HepG2 (cell line): ENCODE measurements around the gene MCRS1. TPM values are rescaled to one million over a fixed set of nuclear protein-coding genes. Genes with fewer than 3 reads are reported as not detected.

Experiments used
- ATAC-seq: fragments of 200-7000 bp; cut with Tn5 transposase; 3 replicates; pipeline ENCODE4 v1.9.1; 2020; ENCODE audit warnings: mild to moderate bottlenecking, moderate library complexity
- BruUV-seq: library from RNA; stranded (reverse); fragments of 400-500 nt; replicated peaks from 2 replicates; lab custom pipeline; 2021; lab: Mats Ljungman, UMichigan
- CTCF ChIA-PET: fragments of 300-600 bp; formaldehyde crosslinking; extraction: SDS; loops from one replicate; lab custom pipeline; 2021; ENCODE audit warnings: low total read pairs, inconsistent platforms, low intra/inter-chr PET ratio; lab: Yijun Ruan, JAX
- POLR2A ChIA-PET: fragments of 350-600 bp; sonication (Branson Sonifier 250); formaldehyde crosslinking; loops from one replicate; lab custom pipeline; 2020; ENCODE audit warnings: antibody characterized with exemption, inconsistent platforms; lab: Yijun Ruan, JAX
- DNase-seq: peaks from one replicate; pipeline ENCODE4 v3.0.0-alpha.2; 2015; ENCODE audit warnings: low spot score
- FAIRE-seq: peaks from 3 replicates; lab custom pipeline; 2011; peaks lifted over from hg19 to GRCh38; lab: Jason Lieb, UNC
- H2AFZ ChIP-seq: one replicate; pipeline ENCODE4 v1.6.1; 2011; ENCODE audit warnings: low read length, inconsistent platforms
- H3K27ac ChIP-seq: fragments of 300-600 bp; 3 replicates; pipeline ENCODE4 v1.8.0; 2011; ENCODE audit warnings: mixed run types, mild to moderate bottlenecking, mixed read lengths, low read length, inconsistent platforms; ENCODE audit not compliant: insufficient read depth; ENCODE audit errors: extremely low read length
- H3K27me3 ChIP-seq, 2 experiments: fragments of 200-600 bp in 1 of 2; 2 replicates in 1 of 2; 3 replicates in 1 of 2; pipeline versions ENCODE4 v1.6.0 to v1.8.0; 2011; ENCODE audit warnings: low read length in 2 of 2, mild to moderate bottlenecking in 2 of 2, moderate library complexity in 2 of 2, inconsistent platforms in 1 of 2; ENCODE audit not compliant: insufficient read depth in 2 of 2, control insufficient read depth in 1 of 2
- H3K36me3 ChIP-seq, 2 experiments: fragments of 200-600 bp in 1 of 2; replicated peaks in 1 of 2; 2 replicates in 1 of 2; 3 replicates in 1 of 2; pipeline versions ENCODE4 v1.5.1 to v1.8.0; 2011; ENCODE audit warnings: low read length in 2 of 2, inconsistent platforms in 1 of 2; ENCODE audit not compliant: insufficient read depth in 2 of 2, control insufficient read depth in 1 of 2
- H3K4me1 ChIP-seq: 2 replicates; pipeline ENCODE4 v1.5.1; 2012; ENCODE audit warnings: low read length, inconsistent platforms; ENCODE audit not compliant: insufficient read depth
- H3K4me2 ChIP-seq: 2 replicates; pipeline ENCODE4 v1.6.0; 2011; ENCODE audit warnings: low read depth, low read length, inconsistent platforms
- H3K4me3 ChIP-seq, 3 experiments: fragments of 200-600 bp in 1 of 3; sonication (generic), shearing (Covaris generic) in 1 of 3; replicated peaks in 1 of 3; 2 replicates each; pipeline ENCODE4 v1.5.1; 2011 to 2016; ENCODE audit warnings: low read length in 3 of 3, inconsistent platforms in 2 of 3, low read depth in 2 of 3, mild to moderate bottlenecking in 2 of 3, control low read depth in 1 of 3, mixed read lengths in 1 of 3; ENCODE audit not compliant: insufficient read depth in 1 of 3
- H3K79me2 ChIP-seq: one replicate; pipeline ENCODE4 v1.6.1; 2011; ENCODE audit warnings: low read length, inconsistent platforms; ENCODE audit not compliant: insufficient read depth
- H3K9ac ChIP-seq: 2 replicates; pipeline ENCODE4 v1.6.0; 2011; ENCODE audit warnings: mild to moderate bottlenecking, low read depth, low read length, inconsistent platforms; ENCODE audit not compliant: insufficient read depth
- H3K9me3 ChIP-seq: 2 replicates; pipeline ENCODE4 v1.5.1; 2012; ENCODE audit warnings: mild to moderate bottlenecking, low read length
- H4K20me1 ChIP-seq: 2 replicates; pipeline ENCODE4 v1.6.0; 2011; ENCODE audit warnings: inconsistent platforms, mild to moderate bottlenecking, low read length, moderate library complexity; ENCODE audit not compliant: insufficient read depth
- ELF4 ChIP-seq: sonication (generic); formaldehyde crosslinking; IDR thresholded peaks from 2 replicates; pipeline ENCODE4 v1.5.0; 2020; ENCODE audit warnings: missing genetic modification reagents, mild to moderate bottlenecking, moderate library complexity, borderline replicate concordance
- GLMP ChIP-seq: sonication (generic); formaldehyde crosslinking; IDR thresholded peaks from 2 replicates; pipeline ENCODE4 v1.9.0; 2021; ENCODE audit warnings: missing genetic modification reagents, mild to moderate bottlenecking, borderline replicate concordance
- NR2C2 ChIP-seq: sonication (generic); formaldehyde crosslinking; IDR thresholded peaks from 2 replicates; pipeline ENCODE4 v1.4.0; 2020; ENCODE audit warnings: missing genetic modification reagents, mild to moderate bottlenecking, moderate library complexity, borderline replicate concordance
- PHF20 ChIP-seq: sonication (generic); formaldehyde crosslinking; IDR thresholded peaks from 2 replicates; pipeline ENCODE4 v1.5.0; 2020; ENCODE audit warnings: mild to moderate bottlenecking, missing genetic modification reagents
- RXRA ChIP-seq: sonication (generic); formaldehyde crosslinking; IDR thresholded peaks from 2 replicates; pipeline ENCODE4 v1.5.1; 2020; ENCODE audit warnings: missing genetic modification reagents
- ZBTB46 ChIP-seq: sonication (generic); formaldehyde crosslinking; IDR thresholded peaks from 2 replicates; pipeline ENCODE4 v1.4.0; 2020; ENCODE audit warnings: mild to moderate bottlenecking, missing genetic modification reagents, borderline replicate concordance
- ZNF143 ChIP-seq: sonication (generic); formaldehyde crosslinking; IDR thresholded peaks from 2 replicates; pipeline ENCODE4 v1.4.0; 2020; ENCODE audit warnings: missing genetic modification reagents
- ZNF256 ChIP-seq: sonication (generic); formaldehyde crosslinking; conservative IDR thresholded peaks from 2 replicates; pipeline ENCODE4 v1.4.0; 2020; ENCODE audit warnings: missing genetic modification reagents
- ZNF367 ChIP-seq: sonication (generic); formaldehyde crosslinking; IDR thresholded peaks from 2 replicates; pipeline ENCODE4 v1.4.0; 2020; ENCODE audit warnings: missing genetic modification reagents, borderline replicate concordance
- ZNF83 ChIP-seq: sonication (generic); formaldehyde crosslinking; IDR thresholded peaks from 2 replicates; pipeline ENCODE4 v1.4.0; 2020; ENCODE audit warnings: missing genetic modification reagents, mild to moderate bottlenecking, borderline replicate concordance
- whole genome bisulfite sequencing: methylation state at CpG from one replicate; pipeline ENCODE4 v1.1.6; 2017; ENCODE audit warnings: low lambda C conversion rate; 5-methylcytosine and 5-hydroxymethylcytosine counted together
- in situ Hi-C: cut with HindIII; loops from 2 replicates; pipeline ENCODE4 v1.10.0; 2017; ENCODE audit warnings: low pct_unique_long_range_greater_than_20kb; ENCODE audit not compliant: extremely low pct_ligation_motif_present
- intact Hi-C: fragments of 100-400 bp; cut with micrococcal nuclease; formaldehyde crosslinking; loops from one replicate; pipeline ENCODE4 v1.10.0; 2022; ENCODE audit not compliant: unreplicated experiment
- polyA plus RNA-seq, 8 experiments: library from polyadenylated mRNA; depleted of rRNA in 3 of 8; stranded (reverse) in 7 of 8; unstranded in 1 of 8; fragments of >200 nt; fragmentation: Illumina TruSeq in 4 of 8; extraction: Trizol in 4 of 8; gene quantifications; 2 replicates each; pipeline versions ENCODE4 v1.2.1 to v1.2.3, GENCODE V29; 2011 to 2016; ENCODE audit warnings: low read depth in 4 of 8, missing spikeins in 1 of 8, mixed read lengths in 1 of 8; ENCODE audit not compliant: insufficient read depth in 1 of 8
- total RNA-seq, 5 experiments: library from RNA; depleted of rRNA; stranded (reverse); fragments of >200 nt; fragmentation: Illumina TruSeq; extraction: Trizol; gene quantifications; 2 replicates each; pipeline ENCODE4 v1.2.3, GENCODE V29; 2016; ENCODE audit warnings: low read depth in 1 of 5
- TF ChIP-seq, protein P1 (sequence below): sonication (generic); formaldehyde crosslinking; IDR thresholded peaks from 2 replicates; pipeline ENCODE4 v1.5.1; 2020; ENCODE audit warnings: mild to moderate bottlenecking, missing genetic modification reagents, moderate library complexity
- TF ChIP-seq, protein P2 (sequence below): sonication (generic); formaldehyde crosslinking; IDR thresholded peaks from 2 replicates; pipeline ENCODE4 v1.4.0; 2020; ENCODE audit warnings: missing genetic modification reagents

Gene MCRS1
- total and polyA plus RNA-seq, 2 of the 13 experiments (the other 11 are each of a cell fraction or from before 2014, with no cell fraction given): 51.0 to 66.3 TPM

- FAIRE-seq (no peak), ATAC-seq (no peak)
- POLR2A ChIA-PET: no interaction called here
- Histone ChIP-seq H3K4me2 (no peak overlapping the region), H3K36me3 (no peaks in the 10 kb centered on the region), H2AFZ (no peak overlapping the region), H3K4me1 (peaks cover 79% of the 10 kb centered on the region), H4K20me1 (no peaks in the 10 kb centered on the region), H3K4me3 (no peak overlapping the region), H3K9ac (no peak overlapping the region), H3K79me2 (no peaks in the 10 kb centered on the region)
- 67% methylated on average over 5 of the region's 8 CpGs for WGBS
- TF ChIP-seq ZNF367 (CRISPR knock-in tag) (no peak), GLMP (no peak), NR2C2 (CRISPR knock-in tag) (no peak), ZNF256 (CRISPR knock-in tag) (no peak), PHF20 (CRISPR knock-in tag) (no peak), RXRA (CRISPR knock-in tag) (no peak), ZNF143 (CRISPR knock-in tag) (no peak), ELF4 (no peak), ZNF83 (CRISPR knock-in tag) (no peak), ZBTB46 (CRISPR knock-in tag) (no peak)
- TF ChIP-seq, protein P1, sequence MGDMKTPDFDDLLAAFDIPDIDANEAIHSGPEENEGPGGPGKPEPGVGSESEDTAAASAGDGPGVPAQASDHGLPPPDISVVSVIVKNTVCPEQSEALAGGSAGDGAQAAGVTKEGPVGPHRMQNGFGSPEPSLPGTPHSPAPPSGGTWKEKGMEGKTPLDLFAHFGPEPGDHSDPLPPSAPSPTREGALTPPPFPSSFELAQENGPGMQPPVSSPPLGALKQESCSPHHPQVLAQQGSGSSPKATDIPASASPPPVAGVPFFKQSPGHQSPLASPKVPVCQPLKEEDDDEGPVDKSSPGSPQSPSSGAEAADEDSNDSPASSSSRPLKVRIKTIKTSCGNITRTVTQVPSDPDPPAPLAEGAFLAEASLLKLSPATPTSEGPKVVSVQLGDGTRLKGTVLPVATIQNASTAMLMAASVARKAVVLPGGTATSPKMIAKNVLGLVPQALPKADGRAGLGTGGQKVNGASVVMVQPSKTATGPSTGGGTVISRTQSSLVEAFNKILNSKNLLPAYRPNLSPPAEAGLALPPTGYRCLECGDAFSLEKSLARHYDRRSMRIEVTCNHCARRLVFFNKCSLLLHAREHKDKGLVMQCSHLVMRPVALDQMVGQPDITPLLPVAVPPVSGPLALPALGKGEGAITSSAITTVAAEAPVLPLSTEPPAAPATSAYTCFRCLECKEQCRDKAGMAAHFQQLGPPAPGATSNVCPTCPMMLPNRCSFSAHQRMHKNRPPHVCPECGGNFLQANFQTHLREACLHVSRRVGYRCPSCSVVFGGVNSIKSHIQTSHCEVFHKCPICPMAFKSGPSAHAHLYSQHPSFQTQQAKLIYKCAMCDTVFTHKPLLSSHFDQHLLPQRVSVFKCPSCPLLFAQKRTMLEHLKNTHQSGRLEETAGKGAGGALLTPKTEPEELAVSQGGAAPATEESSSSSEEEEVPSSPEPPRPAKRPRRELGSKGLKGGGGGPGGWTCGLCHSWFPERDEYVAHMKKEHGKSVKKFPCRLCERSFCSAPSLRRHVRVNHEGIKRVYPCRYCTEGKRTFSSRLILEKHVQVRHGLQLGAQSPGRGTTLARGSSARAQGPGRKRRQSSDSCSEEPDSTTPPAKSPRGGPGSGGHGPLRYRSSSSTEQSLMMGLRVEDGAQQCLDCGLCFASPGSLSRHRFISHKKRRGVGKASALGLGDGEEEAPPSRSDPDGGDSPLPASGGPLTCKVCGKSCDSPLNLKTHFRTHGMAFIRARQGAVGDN (CRISPR knock-in tag): no peak
- TF ChIP-seq, protein P2, sequence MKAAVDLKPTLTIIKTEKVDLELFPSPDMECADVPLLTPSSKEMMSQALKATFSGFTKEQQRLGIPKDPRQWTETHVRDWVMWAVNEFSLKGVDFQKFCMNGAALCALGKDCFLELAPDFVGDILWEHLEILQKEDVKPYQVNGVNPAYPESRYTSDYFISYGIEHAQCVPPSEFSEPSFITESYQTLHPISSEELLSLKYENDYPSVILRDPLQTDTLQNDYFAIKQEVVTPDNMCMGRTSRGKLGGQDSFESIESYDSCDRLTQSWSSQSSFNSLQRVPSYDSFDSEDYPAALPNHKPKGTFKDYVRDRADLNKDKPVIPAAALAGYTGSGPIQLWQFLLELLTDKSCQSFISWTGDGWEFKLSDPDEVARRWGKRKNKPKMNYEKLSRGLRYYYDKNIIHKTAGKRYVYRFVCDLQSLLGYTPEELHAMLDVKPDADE (CRISPR knock-in tag): no peak
- TF ChIP-seq, all 625 proteins: peak for 0
- intact Hi-C loops: no loop called here
- H3K27me3 ChIP-seq: peaks cover 1 to 6% of the 10 kb centered on the region in 2 experiments; a peak in 1 of 5 replicates
- BruUV-seq: no TSS peak
- no peak overlapping the region for H3K27ac ChIP-seq
- in situ Hi-C loops: no loop called here
- DNase-seq: no peak
- H3K9me3 ChIP-seq: no peaks in the 10 kb centered on the region
- CTCF ChIA-PET: no interaction called here
Measured at GRCh38 chr12:49548481-49548821, 19.5 kb downstream of the MCRS1 start.
